GM19324 (cell line): ENCODE measurements around the gene SLC6A6.

Experiments
- ATAC-seq: cut with Tn5 transposase; IDR thresholded peaks from one replicate; pipeline ENCODE4 v1.9.1; 2021; ENCODE audit warnings: mild to moderate bottlenecking, moderate library complexity; ENCODE audit not compliant: unreplicated experiment, low FRiP score

Gene SLC6A6

GRCh38 chr3:14478956-14479550 is 76.6 kb downstream of the SLC6A6 start:
- no peak for ATAC-seq

DNA sequence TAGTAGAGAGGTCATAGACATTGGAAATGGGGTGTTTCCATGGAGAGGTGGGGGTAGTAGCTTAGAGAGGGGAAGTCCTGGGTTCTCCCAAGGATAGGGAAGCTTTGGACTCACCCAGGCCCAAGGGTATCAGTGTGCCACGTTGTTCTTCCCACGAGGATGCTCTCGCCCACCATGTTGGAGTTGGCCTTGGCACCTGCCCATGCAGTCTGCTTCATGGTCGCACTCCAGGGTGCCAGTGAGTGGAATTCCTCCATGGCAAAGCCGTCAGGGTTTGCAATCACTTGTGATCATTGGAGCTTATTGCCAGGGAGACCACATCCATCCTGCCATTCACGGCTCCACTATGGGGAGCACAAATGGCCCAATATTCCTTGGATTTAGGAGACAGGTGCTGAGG is 77.2 kb downstream of the SLC6A6 start:
- ATAC-seq: no peak

DNA sequence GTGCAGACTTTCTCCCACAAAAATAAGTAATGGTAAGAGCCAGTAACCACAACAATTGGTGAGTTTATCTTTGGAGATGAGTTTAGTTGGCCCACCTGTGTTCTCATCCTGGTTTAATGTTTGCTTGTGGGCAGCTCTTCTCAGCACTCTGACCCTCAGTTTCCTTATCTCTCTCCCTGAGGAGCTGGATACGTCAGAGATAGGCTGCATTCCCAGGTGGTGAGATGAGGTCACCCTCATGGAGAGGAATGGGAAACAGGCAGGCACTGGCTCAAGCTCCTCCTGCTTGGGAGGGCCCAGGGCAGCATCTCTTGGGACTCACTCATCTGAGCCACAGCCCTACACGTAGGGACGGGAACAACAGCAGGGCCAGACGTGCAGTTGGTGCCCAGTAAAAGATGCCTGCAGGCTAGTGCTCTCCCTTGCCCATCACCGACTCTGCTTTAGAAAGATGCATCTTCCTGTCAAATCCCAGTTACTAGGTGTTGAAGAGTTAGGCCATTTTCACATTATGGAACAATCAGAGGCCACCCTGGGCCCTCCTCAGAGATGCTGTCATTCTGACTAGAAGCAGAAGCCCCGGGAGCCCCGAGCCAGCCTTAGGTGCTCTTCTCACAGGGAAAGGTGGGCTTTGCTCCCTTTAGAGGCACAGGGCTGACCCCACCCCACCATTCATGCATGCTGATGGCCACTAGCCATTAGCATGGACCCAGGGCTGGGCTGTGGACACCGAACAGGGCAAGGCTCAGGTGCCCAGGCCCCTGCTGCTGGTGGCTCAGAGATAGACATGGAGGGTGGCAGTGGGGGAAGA is 78.0 kb downstream of the SLC6A6 start:
- ATAC-seq: no peak

- no peak for ATAC-seq
These were observed 78.7 kb downstream of the SLC6A6 start for GRCh38 chr3:14481018-14481645.

DNA sequence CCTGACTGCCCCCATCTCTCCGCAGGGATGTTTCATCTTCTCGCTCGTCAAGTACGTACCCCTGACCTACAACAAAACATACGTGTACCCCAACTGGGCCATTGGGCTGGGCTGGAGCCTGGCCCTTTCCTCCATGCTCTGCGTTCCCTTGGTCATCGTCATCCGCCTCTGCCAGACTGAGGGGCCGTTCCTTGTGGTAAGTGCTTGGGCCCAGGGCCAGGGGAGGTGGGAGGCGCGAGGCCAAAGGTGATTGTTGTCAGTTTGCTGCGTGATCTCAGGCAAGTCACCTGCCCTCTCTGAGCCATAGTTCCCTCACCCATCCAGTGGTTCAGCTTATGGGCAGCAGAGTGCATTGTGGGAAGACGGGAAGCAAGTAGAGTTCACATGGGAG is 79.2 kb downstream of the SLC6A6 start:
- ATAC-seq: no peak

DNA sequence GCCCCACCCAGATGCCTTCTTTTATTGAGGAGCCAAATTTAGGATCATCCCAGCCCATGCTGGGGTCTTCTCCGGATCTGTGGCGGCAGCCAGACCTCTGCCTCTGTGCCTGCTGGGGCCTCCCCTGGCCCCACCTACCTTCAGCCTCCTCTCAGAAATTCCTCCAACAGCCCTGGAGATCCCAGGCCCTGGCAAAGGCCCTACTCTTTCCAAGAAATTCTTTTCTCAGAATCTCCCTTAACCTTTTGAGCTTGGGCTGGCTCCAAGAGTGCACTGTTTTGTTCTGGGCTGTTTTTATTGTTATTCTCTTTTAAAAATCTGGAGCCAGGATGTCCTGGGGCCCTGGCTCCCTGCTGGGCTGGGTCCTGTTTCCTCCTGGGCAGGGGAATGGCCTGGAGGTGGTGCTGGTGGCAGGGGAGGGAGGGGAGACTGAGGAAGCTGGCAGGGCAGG is 79.9 kb downstream of the SLC6A6 start:
- no peak for ATAC-seq

- no peak for ATAC-seq
These were observed 80.9 kb downstream of the SLC6A6 start for GRCh38 chr3:14483286-14483685.

DNA sequence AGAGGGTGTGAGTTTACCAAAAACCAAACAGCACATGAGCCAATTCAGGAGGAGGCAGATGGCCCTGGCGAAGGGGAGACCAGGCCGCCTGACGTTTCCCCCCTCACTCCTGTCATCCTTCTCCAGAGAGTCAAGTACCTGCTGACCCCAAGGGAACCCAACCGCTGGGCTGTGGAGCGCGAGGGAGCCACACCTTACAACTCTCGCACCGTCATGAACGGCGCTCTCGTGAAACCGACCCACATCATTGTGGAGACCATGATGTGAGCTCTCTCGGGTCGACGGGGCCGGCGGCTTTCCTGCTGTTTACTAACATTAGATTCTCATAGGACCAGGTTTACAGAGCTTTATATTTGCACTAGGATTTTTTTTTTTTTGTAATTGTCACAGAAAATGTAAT is 82.3 kb downstream of the SLC6A6 start:
- ATAC-seq: no peak

GRCh38 chr3:14485981-14486380 is 83.6 kb downstream of the SLC6A6 start:
- no peak for ATAC-seq

GRCh38 chr3:14486460-14486859 is 84.1 kb downstream of the SLC6A6 start:
- ATAC-seq: no peak

GRCh38 chr3:14487086-14487485 is 84.7 kb downstream of the SLC6A6 start:
- ATAC-seq: no peak

DNA sequence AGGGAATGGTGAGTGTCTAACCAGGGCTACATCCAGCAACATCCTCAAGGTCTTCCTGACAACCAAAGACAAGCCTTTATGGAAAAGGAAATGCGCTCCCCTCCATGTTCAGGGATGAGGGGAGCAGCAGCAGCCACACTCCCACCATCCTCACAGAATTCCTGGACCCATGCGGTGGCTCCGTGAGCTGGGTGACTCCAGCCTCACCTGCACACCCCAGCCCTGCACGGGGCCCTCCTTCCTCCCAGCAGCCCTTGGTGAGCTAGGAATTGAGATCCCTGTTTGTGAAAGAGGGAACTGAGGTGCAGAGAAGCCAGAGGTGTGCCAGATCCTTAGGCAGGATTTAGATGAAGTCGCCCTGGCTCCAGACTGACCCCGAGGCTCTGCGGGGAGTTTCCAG is 85.4 kb downstream of the SLC6A6 start:
- ATAC-seq: no peak

DNA sequence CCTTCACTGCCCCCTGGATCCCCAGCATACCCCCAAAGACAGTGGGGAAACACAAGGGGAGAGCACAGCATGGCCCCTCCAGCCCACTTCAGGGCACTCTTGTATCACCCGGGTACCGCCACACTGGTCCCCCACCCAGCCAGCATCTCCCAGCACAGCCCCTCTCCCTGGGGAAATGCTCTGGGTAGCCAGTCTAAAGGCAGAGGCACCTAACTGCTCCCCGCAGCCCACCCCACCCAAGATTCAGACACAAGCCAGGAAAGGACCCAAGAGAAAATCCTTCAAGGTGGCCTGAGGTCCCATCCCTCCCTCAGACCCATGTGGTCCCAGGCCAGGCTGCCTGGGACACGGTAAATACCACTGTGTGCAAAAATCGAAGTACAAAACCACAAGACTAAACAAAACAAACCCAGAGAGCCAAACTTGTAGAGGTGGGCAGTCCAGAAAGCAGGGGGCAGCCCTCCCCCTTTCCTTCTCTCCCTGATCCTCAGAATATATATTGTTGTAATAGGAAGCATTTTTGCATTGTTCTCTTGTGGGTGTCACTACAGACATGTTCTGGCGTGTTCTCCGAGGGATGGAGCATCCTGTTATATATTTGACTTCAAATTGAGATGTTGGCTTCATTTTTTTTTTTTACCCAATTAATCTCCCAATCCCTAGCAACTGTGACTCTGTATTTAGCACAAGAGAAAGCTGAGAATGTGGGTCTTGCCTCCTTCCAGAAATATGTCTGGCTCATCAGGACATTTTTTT is 86.1 kb downstream of the SLC6A6 start:
- ATAC-seq: no peak

GRCh38 chr3:14489641-14490040 is 87.2 kb downstream of the SLC6A6 start:
- no peak for ATAC-seq

- no peak for ATAC-seq
These were observed 87.8 kb downstream of the SLC6A6 start for GRCh38 chr3:14490255-14490654.

GRCh38 chr3:14490831-14491230 is 88.4 kb downstream of the SLC6A6 start:
- no peak for ATAC-seq

GRCh38 chr3:14491396-14492190 is 89.2 kb downstream of the SLC6A6 start:
- ATAC-seq: no peak

DNA sequence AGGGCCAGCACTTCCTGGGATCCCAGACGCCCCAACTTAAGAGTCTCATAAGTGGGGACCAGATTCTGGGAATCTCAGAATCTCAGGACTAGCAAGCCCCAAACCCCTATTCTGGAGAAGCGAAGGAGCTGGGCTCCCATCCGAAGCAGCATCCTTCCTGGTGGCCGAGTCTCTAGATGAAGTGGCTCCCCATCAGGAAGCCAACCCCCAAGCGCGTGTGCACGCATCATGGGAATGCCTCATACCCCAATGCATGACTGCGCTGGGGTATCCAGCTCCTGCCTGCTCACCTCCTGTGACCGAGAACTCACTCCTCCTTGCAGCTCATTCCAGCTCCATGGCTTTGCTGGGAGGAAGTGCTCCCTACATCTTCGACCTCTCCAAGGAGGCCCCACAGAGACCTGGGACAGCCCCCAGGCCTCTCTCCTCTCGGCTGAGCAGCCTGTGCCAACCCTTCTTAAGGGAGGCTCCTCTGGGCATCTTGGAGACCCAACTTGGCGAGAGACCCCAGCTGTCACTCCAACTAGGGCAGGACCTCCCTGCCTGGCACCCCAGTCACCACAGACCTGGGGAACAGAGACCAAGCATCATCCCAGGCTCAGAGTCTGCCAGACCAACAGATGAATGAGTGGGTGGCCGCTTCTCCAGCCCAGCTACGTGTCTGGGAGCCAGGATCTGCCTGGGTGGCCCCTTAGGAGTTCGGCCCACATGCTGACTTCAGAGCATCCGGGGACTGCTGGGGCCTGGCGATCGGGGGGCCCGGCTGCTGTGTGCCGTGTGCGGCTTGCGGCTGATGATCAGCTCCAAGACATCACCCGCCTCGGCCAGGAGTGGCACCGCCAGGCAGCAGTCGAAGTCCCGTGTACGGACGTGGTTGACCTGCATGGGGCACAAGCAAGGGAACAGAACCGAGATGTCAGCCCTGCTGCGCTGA is 90.8 kb downstream of the SLC6A6 start:
- no peak for ATAC-seq

GRCh38 chr3:14494279-14494972 is 92.0 kb downstream of the SLC6A6 start:
- ATAC-seq: no peak
